ENCODE data around the gene PARD3.

Gene PARD3

GRCh38 chr10:34494012-34494411, 321.1 kb downstream of the PARD3 start:
- DNase-seq (ENCODE audit: low spot score) = no peak

- DNase-seq (ENCODE audit: low spot score) = no peak
Observed at GRCh38 chr10:34492081-34492480, 323.0 kb downstream of the PARD3 start.

GRCh38 chr10:34491678-34492077, 323.4 kb downstream of the PARD3 start:
- peak; percentile 10 for DNase-seq (ENCODE audit: low spot score)

- DNase-seq (ENCODE audit: low spot score) = peak; percentile 2
Observed at GRCh38 chr10:34489973-34490745, 324.9 kb downstream of the PARD3 start.

- no peak for DNase-seq (ENCODE audit: low spot score)
Observed at GRCh38 chr10:34489411-34489810, 325.7 kb downstream of the PARD3 start.

GRCh38 chr10:34488476-34489130, 326.5 kb downstream of the PARD3 start:
- no peak for DNase-seq (ENCODE audit: low spot score)

GRCh38 chr10:34486008-34486407, 329.1 kb downstream of the PARD3 start:
- DNase-seq (ENCODE audit: low spot score) = no peak

- no peak for DNase-seq (ENCODE audit: low spot score)
Observed at GRCh38 chr10:34484164-34484563, 330.9 kb downstream of the PARD3 start.

GRCh38 chr10:34480345-34480744, 334.8 kb downstream of the PARD3 start:
- no peak for DNase-seq (ENCODE audit: low spot score)

- no peak for DNase-seq (ENCODE audit: low spot score)
Observed at GRCh38 chr10:34479520-34480179, 335.4 kb downstream of the PARD3 start.

- no peak for DNase-seq (ENCODE audit: low spot score)
Observed at GRCh38 chr10:34477249-34477648, 337.8 kb downstream of the PARD3 start.

GRCh38 chr10:34476608-34477007, 338.5 kb downstream of the PARD3 start:
- DNase-seq (ENCODE audit: low spot score) = no peak

GRCh38 chr10:34475786-34476185, 339.3 kb downstream of the PARD3 start:
- DNase-seq (ENCODE audit: low spot score) = no peak

GRCh38 chr10:34475274-34475646, 339.8 kb downstream of the PARD3 start:
- DNase-seq (ENCODE audit: low spot score) = no peak

GRCh38 chr10:34474555-34475273, 340.4 kb downstream of the PARD3 start:
- no peak for DNase-seq (ENCODE audit: low spot score)

- DNase-seq (ENCODE audit: low spot score) = no peak
Observed at GRCh38 chr10:34474009-34474376, 341.1 kb downstream of the PARD3 start.

- DNase-seq (ENCODE audit: low spot score) = no peak
Observed at GRCh38 chr10:34473174-34474008, 341.7 kb downstream of the PARD3 start.

GRCh38 chr10:34470307-34470706, 344.8 kb downstream of the PARD3 start:
- DNase-seq (ENCODE audit: low spot score) = no peak

- DNase-seq (ENCODE audit: low spot score) = no peak
Observed at GRCh38 chr10:34469446-34469845, 345.6 kb downstream of the PARD3 start.

- DNase-seq (ENCODE audit: low spot score) = no peak
Observed at GRCh38 chr10:34467902-34468301, 347.2 kb downstream of the PARD3 start.

GRCh38 chr10:34467364-34467763, 347.7 kb downstream of the PARD3 start:
- no peak for DNase-seq (ENCODE audit: low spot score)

GRCh38 chr10:34465678-34466077, 349.4 kb downstream of the PARD3 start:
- DNase-seq (ENCODE audit: low spot score) = no peak

Data from pons (tissue), 1 donor.